ENCODE data around the gene TEX14.

Gene TEX14

DNA sequence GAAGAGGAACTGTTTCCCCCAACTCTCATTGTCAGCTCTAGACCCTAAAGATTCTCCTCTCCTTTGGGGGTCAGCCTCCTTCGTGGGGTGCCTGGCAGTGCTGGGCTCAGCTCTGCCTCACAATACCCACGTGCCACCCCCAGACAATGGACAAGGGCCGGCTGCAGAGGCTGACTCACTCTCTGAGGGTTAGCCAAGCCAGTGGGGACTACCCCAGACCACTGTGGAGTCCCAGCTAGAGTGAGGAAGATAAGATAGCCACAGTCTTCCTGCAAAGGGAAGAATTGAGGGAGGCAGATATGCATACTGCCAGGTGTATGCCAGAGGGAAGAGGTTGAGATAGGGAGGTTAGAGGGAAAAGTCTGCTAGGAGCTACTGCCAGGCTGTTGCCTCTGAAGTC, 163.9 kb downstream of the TEX14 start:
- no peak for DNase-seq (ENCODE audit: low read depth)

DNA sequence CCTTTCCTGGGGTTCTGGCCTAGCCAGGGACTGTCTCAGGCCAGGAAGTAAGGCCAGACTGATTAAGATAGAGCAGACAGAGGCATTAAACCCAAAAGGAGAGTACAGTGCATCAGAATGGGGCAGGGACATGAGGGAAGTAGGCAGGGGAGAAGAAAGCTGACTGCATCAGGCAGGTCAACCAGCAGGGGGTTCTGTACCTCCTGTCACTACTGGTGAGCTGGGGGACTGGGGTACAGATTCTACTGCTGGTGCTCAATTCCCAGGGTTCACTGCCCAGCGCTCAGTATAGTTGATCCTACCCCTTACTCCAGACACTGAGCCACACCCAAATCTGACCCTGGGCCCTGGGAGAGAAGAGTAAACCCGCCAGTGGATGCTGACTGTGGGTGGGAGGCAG, 164.5 kb downstream of the TEX14 start:
- no peak for DNase-seq (ENCODE audit: low read depth)

DNA sequence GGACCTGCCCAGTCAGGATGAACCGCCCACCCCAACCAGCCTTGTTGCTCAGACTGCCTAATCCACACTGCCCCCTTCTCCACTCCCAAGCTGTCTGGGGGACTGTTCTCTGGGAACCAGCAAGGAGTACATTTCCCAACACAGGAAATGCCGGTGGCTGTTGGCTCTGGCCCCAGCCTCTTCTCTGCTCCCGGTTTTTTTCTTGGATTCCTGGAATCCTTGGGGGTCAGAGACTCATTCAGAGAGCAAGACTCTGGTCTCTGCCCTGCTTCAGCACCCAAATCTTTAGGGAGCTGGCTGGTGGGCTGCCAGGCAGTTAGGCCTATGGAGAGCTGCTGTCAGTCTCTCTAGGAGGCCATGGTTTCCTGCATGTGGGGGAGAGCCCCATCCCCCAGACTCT, 166.6 kb downstream of the TEX14 start:
- peak; percentile 55 for DNase-seq (ENCODE audit: low read depth)

DNA sequence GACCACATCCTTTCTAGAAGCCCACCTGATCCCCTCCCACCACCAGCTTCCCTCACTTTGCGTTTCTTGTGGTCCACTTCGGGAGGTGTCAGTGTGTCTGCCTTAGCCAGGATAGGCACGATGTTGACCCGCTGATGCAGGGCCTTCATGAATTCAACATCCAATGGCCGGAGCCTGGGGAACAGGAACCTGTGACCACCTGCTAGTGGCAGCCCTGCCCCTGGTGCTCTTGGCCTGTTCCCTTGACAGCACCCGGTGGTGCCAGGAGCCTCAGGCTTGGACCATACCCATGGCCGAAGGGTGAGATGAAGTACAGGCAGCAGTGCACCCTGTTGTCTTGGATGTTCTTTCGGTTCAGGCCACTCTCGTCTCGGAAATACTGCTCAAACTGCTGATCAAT, 170.2 kb downstream of the TEX14 start:
- DNase-seq (ENCODE audit: low read depth), result no peak

DNA sequence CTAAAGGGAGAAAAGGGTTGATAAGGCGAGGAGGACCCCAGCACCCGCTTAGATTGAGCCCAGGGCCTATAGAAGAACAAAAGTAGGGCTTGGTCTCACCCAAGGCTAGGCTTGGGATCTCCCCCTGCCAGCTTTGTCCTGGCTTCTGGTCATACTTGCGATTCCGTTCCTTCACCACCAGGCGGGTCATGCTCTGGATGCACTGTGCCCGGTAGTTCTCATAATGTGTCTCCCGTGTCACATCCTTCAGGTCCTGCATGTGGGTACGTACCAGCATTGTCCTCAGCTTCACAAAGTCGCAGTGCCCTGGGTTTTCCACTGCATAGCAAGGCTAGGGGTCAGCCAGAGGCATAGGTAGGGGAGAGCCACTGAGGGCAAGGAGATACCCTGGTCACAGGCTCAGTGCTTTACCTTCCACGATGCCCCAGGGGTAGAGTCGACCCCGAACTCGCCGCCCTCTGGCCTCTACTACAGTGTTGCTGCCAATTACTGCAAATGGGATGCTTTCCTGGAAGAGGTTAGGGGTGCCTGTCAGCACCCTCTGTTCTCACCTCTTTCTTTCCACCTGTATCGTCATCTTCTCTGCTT, 170.9 kb downstream of the TEX14 start:
- DNase-seq (ENCODE audit: low read depth), result no peak

DNA sequence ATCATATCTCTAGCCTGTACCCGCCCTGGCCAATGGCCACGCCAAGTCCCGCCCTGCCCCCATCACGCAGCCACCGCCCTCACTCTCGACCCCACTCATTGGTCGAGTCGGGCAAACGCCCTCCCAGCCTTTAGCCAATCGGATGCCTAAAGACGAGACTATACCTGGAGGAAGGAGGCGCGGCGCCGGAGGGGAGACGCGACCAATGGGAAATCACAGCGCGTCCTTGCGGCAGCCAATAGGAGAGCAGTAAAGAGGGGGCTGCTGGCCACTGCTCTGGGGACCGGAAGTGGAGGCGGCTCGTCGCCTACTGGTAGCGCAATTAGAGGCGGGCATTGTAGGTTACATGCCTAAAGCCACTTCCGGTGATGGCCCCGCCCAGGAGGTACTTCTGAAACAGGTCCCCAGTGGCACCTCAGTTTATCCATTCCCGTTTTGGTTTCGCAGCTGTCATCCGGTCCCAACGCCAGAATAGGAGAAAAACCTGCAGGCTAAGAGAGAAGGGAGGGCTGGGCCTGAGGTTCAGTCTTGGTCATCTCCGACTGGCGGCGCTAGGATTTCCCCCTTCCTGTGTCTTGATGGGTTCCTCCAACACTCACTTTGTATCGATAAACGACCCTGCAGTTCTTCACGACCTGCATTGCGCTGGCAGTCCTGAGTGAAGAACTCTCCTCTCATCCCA, 173.8 kb downstream of the TEX14 start:
- DNase-seq (ENCODE audit: low read depth), result peak; percentile 98

DNA sequence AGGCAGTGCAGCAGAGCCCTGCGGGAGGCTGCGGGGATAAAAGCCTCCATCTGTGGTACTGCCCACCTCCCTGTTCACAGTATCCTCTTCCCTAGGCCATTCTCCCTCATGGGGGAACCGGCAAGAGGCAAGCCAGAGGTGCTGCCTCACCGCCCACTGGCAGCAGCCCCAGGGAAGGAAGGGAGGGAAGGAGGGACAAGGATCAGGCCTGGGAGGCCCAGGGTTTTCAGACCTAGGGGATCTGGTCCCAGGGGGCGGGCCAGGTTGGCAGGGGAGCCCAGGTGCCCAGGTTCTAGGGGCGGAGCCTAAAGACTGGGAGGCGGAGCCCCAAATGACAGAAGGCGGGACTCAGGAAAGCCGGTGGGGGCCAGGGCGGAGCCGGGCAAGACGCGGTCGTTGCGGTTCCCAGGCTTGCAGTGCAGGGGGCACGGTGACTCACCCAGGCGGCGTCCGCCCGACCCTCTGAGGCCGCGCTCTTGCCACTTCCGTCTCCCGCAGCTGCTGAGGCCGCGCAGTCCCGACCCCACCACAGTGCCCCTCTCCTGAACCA, 174.4 kb downstream of the TEX14 start:
- DNase-seq (ENCODE audit: low read depth), result no peak

DNA sequence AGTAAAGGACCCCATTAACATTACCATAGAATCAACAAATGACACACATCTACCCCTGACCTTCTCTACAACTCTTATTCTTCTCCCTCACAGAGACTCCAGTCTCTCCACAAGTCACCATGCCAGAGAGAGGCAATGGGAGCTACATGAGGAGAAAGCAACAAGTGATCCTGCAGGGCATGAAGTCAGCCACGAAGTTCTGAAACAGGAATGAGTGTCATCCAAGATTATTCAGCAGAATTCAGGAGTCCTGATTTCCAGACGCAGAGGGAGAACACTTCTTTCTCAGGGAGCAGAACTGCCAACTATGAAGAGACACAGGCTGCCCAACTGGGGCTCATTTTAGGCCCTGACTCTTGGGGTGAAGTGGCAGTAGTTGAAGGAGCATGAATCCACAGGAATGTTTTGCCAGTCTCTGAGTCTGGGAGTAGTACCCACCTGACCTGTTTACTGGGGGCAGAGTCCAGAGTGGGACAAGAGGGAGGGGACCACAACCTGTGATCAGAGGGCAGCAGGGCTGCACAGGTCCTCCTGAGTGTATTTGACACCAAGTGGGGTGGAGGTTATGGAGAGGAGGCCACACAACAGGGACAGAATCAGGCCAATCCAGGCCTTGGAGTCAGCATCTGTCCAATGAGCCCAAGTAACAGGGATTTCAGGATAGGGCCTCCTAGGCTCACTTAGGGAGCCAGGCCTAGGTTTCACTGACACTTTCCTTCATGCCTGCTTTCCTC, 175.0 kb downstream of the TEX14 start:
- no peak for DNase-seq (ENCODE audit: low read depth)

DNA sequence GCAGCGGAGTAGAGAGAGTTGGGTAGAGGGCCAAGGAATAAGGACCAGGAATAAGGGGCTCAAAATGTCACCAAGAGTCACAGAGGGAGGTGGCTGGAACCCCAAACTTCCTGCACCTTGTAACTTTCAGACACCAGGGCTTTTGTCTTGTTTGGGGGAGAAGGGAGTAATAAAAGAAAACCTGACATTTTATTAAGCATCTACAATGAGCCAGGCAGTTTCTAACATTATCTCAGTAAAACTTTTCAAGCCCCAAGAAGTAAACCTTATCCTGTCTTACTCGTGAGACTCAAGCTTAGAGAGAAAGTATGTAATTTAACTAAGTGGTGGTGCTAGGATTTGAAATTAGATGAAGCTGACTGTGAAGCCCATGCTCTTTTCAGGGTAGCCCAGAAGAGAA, 176.6 kb downstream of the TEX14 start:
- DNase-seq (ENCODE audit: low read depth), result no peak

DNA sequence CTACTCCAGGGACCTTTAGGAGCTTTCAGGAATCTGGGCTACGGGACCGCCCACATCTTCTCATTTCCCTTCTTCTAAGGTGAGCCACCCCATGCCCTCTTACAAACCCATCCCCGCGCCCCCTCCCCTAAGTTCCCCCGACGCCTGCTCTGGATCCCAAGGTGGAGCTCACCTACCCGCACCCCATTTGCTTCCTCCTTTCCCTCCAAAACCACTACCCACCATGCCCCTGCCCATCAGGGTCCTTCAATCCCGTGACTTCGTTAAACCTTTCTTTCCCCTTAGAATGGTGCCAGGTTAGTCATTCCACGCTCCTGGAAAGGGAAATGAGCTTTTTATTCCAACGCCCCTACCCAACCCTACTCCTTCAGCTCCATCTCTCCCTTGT, 177.1 kb downstream of the TEX14 start:
- DNase-seq (ENCODE audit: low read depth), result no peak

DNA sequence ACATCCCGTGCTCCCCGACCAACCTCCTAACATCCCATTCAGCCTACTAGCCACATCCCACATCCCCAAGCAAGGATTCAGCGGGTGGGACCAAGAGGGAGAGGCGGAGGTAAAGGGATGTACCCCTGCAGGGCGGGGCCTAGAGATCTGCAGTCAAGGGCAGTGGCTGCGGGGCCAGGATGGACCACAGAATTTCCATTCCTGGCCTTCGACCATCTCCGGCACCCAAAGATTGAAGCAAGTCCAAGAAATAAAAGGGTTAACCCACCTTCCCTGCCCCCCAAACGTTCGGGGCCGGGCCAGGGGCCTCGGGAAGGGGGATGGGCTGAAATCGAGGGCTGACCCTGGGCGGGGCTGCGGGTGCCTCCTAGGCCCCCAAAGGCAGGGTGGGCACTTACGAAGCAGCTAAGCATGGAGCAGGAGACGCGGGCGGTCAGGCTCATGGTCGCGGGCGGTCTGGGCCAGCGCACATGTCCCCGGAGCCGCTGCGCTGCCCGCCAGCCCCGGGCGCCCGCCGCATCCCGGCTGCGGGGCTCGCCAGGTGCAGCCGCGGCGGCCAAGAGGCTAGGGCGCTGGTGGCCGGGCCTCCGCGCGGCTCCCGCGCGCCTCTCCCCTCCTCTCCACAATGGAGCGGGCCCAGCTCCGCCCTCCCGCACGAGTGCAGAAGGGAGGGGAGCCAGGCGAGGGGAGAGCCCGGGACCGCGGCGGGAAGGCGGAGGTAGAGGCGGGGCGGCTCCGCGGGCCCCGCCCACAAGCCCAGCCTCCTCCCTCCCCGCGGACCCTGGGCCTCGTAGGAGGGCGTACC, 177.7 kb downstream of the TEX14 start, which contains the start of gene MTMR4:
Gene MTMR4 (minus strand): TSS at position 674 of the 805 bp plus-strand sequence. CDS start 231 bp downstream, at position 443.
- peak; percentile 30 for DNase-seq (ENCODE audit: low read depth)

DNA sequence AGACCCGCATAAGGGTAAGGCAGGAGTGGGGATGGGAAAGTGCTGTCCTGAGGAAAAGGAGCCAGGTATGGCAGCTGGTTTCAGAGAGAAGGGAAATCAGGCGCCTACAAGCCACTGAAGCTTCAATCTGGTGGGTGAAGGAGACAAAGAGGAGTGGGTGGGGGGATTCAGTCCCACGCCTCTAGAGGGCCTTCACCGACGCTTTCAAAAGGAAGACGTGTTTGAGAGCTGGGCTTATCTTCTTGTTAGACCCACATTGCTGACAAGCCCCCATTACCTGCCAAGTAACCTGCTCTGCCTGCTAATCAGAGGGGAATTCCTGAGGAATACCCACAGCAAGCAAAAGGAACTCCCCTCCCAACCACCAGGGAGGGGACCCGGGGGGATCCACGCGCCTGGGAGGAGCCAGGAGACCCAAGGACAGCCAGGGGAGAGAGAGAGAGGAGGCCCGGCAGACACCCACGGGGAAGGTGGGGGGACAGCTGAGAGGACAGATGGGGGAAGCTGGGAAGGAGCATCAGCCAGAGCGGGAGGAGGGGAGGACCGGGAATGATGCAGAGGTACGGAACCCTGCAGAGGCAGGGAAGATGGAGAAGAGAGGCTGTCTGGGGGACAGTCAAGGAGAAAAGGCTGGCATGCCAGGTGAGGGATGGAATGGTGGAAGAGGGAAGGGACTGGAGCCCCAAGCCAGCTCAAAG, 178.4 kb downstream of the TEX14 start:
- no peak for DNase-seq (ENCODE audit: low read depth)

DNA sequence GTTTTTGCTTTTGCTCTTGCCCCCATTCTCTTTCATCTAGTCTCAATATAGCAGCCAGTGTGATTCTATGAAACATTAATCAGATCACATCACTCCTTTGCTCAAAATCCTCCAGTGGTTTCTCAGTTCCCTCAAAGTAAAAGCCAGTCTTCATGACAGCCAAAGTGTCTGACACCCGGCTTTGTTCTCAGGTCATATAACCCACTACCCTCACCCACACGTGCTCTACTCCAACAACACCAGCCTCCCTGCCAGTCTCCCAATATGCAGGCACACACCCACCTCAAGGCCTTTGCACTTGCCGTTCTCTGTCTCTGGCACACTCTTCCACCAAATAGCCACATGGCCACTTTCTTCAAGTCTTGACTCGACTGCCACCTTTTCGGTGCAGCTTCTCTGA, 181.8 kb downstream of the TEX14 start:
- no peak for DNase-seq (ENCODE audit: low read depth)

DNA sequence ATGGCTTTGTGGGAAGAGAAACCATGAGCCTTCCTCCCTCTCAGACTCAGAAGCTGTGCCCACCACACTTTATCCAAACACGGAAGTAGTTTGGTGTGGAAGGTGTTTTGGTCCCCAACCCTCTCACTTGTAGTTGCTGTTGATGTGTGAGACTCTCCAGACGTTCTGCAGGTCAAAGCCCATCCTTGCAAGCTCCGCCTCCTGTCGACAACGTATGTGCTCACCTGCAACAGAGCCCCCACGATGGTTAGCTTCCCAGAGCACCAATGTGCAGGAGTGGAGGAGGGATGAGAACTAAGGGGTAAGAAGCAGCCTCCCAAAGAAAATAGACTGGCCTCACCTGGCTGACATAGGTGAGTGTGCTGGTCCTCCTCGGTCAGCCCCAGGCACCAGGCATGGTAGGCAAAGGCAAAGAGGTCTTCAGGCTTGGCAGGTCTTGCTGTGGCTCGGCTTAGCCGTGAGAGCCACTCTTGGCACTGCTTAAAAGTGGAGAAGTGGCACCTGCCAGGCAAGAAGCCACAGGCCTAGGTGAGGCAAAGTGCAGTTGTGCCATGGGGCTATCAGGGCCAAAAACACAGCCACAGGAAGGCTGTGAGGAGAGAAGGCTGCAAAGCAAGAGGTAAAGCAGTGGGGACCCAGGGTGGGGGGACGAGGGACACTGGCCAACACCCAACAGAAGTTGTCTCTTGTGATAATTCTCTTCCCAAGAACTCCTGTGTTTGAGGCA, 183.3 kb downstream of the TEX14 start:
- no peak for DNase-seq (ENCODE audit: low read depth)

DNA sequence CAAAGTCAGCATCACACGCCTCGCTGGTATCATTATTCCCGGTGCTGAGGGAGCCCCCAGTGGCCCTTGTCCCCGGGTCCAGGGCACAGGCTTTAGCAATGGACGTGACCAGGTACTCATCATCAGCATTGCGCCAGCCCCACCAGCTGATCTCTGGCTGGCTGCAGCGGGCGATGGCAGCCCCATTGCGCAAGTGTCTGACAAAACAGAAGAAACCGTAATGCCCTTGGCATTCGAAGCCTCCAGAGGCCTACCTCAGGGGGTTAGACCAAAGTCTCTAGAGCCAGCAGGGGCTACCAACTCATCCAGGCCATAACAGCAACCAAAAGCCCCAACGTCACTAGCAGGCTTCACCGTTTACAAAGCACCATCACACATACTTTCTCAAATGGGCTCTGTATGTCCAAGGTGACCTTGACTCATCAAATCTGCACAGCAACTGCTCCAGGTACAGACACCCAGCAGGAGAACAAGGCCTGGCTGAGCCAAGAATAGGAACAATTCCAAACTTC, 184.7 kb downstream of the TEX14 start:
- DNase-seq (ENCODE audit: low read depth), result no peak

Measured in HS-27A (cell line).